ENCODE results near the gene WTIP. TPM values are rescaled to one million over a fixed set of nuclear protein-coding genes. Genes with fewer than 3 reads are reported as not detected.

The WTIP gene
- total and polyA plus RNA-seq, 2 of the 13 experiments (the other 11 are each of a cell fraction or from before 2014, with no cell fraction given), result 15.0 to 18.1 TPM

DNA sequence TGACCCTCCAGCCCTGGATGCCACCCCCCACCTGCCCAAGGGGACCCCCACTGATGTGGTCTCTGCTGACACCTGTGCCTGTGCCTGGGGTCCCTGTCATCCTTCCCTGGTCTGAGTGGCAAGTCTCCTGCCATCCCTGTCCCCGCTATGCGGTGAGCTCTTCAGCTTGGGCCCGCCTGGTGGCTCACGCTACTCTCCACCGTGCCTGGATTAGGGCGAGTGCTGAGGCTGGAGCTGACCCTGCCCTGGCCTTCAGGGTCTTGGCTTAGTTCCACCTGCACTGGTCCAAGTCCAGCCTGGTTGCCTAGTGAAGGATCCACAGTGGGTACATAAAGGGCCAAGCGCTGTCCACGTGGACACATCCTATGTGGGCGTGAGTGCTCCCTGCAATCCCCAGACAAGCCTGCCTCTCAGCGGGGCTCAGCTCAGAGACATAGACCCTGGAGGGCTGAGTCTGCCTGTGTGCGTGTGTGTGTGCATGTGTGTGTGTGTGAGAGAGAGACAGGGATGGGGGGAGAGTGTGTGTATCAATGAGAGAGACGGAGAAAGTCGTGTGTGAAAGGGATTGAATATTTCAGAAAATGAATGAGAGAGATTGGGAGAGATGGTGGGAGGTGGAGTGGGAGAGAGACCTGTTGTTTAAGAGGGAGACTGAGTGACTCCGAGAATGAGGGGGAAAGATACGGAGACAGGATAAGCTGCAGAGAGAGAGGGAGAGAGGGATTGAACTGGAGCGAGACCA, 22.1 kb downstream of the WTIP start (continued):
- TF ChIP-seq CBX2 (IDR thresholded peaks at IDR 0.05; ENCODE audit: low read depth, low read length), result no peak
- TF ChIP-seq CBX2 (CRISPR knock-in tag; IDR thresholded peaks at IDR 0.05; ENCODE audit: low read depth), result no peak
- TF ChIP-seq XRCC5 (optimal IDR thresholded peaks at IDR 0.05; ENCODE audit: low read length), result no peak
- TF ChIP-seq, protein P1, sequence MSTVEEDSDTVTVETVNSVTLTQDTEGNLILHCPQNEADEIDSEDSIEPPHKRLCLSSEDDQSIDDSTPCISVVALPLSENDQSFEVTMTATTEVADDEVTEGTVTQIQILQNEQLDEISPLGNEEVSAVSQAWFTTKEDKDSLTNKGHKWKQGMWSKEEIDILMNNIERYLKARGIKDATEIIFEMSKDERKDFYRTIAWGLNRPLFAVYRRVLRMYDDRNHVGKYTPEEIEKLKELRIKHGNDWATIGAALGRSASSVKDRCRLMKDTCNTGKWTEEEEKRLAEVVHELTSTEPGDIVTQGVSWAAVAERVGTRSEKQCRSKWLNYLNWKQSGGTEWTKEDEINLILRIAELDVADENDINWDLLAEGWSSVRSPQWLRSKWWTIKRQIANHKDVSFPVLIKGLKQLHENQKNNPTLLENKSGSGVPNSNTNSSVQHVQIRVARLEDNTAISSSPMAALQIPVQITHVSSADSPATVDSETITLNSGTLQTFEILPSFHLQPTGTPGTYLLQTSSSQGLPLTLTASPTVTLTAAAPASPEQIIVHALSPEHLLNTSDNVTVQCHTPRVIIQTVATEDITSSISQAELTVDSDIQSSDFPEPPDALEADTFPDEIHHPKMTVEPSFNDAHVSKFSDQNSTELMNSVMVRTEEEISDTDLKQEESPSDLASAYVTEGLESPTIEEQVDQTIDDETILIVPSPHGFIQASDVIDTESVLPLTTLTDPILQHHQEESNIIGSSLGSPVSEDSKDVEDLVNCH (CRISPR knock-in tag; IDR thresholded peaks at IDR 0.05), result no peak
- TF ChIP-seq ZNF468 (CRISPR knock-in tag; IDR thresholded peaks at IDR 0.05), result no peak
- no peak; the same call in 1 of the 2 replicates for TF ChIP-seq FOXO1 (CRISPR knock-in tag; IDR thresholded peaks at IDR 0.05)
- TF ChIP-seq RARA (CRISPR knock-in tag; IDR thresholded peaks at IDR 0.05), result peak; percentile 61
- TF ChIP-seq, protein P2, sequence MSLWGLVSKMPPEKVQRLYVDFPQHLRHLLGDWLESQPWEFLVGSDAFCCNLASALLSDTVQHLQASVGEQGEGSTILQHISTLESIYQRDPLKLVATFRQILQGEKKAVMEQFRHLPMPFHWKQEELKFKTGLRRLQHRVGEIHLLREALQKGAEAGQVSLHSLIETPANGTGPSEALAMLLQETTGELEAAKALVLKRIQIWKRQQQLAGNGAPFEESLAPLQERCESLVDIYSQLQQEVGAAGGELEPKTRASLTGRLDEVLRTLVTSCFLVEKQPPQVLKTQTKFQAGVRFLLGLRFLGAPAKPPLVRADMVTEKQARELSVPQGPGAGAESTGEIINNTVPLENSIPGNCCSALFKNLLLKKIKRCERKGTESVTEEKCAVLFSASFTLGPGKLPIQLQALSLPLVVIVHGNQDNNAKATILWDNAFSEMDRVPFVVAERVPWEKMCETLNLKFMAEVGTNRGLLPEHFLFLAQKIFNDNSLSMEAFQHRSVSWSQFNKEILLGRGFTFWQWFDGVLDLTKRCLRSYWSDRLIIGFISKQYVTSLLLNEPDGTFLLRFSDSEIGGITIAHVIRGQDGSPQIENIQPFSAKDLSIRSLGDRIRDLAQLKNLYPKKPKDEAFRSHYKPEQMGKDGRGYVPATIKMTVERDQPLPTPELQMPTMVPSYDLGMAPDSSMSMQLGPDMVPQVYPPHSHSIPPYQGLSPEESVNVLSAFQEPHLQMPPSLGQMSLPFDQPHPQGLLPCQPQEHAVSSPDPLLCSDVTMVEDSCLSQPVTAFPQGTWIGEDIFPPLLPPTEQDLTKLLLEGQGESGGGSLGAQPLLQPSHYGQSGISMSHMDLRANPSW (CRISPR knock-in tag; IDR thresholded peaks at IDR 0.05; ENCODE audit: borderline replicate concordance), result no peak
- TF ChIP-seq ERF (CRISPR knock-in tag; IDR thresholded peaks at IDR 0.05), result no peak
- TF ChIP-seq RBFOX2 (IDR thresholded peaks at IDR 0.05; ENCODE audit: low read depth, low read length), result no peak
- no peak for TF ChIP-seq ZNF792 (CRISPR knock-in tag; IDR thresholded peaks at IDR 0.05)
- TF ChIP-seq, protein P3, sequence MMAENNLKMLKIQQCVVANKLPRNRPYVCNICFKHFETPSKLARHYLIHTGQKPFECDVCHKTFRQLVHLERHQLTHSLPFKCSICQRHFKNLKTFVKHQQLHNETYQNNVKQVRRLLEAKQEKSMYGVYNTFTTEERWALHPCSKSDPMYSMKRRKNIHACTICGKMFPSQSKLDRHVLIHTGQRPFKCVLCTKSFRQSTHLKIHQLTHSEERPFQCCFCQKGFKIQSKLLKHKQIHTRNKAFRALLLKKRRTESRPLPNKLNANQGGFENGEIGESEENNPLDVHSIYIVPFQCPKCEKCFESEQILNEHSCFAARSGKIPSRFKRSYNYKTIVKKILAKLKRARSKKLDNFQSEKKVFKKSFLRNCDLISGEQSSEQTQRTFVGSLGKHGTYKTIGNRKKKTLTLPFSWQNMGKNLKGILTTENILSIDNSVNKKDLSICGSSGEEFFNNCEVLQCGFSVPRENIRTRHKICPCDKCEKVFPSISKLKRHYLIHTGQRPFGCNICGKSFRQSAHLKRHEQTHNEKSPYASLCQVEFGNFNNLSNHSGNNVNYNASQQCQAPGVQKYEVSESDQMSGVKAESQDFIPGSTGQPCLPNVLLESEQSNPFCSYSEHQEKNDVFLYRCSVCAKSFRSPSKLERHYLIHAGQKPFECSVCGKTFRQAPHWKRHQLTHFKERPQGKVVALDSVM (CRISPR knock-in tag; IDR thresholded peaks at IDR 0.05), result no peak
- TF ChIP-seq, protein P4, sequence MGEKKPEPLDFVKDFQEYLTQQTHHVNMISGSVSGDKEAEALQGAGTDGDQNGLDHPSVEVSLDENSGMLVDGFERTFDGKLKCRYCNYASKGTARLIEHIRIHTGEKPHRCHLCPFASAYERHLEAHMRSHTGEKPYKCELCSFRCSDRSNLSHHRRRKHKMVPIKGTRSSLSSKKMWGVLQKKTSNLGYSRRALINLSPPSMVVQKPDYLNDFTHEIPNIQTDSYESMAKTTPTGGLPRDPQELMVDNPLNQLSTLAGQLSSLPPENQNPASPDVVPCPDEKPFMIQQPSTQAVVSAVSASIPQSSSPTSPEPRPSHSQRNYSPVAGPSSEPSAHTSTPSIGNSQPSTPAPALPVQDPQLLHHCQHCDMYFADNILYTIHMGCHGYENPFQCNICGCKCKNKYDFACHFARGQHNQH (CRISPR knock-in tag; IDR thresholded peaks at IDR 0.05), result no peak
- peak; percentile 55; the same call in 1 of the 2 replicates for TF ChIP-seq HDAC1 (CRISPR knock-in tag; IDR thresholded peaks at IDR 0.05)
- TF ChIP-seq ZMAT3 (CRISPR knock-in tag; conservative IDR thresholded peaks at IDR 0.05), result no peak
- no peak for TF ChIP-seq AHR (CRISPR knock-in tag; IDR thresholded peaks at IDR 0.05)
- TF ChIP-seq, protein P5, sequence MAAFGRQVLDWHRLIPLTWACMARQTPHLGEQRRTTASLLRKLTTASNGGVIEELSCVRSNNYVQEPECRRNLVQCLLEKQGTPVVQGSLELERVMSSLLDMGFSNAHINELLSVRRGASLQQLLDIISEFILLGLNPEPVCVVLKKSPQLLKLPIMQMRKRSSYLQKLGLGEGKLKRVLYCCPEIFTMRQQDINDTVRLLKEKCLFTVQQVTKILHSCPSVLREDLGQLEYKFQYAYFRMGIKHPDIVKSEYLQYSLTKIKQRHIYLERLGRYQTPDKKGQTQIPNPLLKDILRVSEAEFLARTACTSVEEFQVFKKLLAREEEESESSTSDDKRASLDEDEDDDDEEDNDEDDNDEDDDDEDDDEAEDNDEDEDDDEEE (CRISPR knock-in tag; IDR thresholded peaks at IDR 0.05), result no peak
- no peak for TF ChIP-seq SOX6 (IDR thresholded peaks at IDR 0.05)
- no peak for TF ChIP-seq SOX6 (CRISPR knock-in tag; IDR thresholded peaks at IDR 0.05)
- no peak for TF ChIP-seq EED (CRISPR knock-in tag; IDR thresholded peaks at IDR 0.05)
- TF ChIP-seq REXO4 (CRISPR knock-in tag; IDR thresholded peaks at IDR 0.05; ENCODE audit: borderline replicate concordance), result no peak
- TF ChIP-seq ZNF501 (CRISPR knock-in tag; IDR thresholded peaks at IDR 0.05), result no peak; the same call in 1 of the 2 replicates
